Esophagus muscularis mucosa (tissue), 3 donors: Measurements from ENCODE around the gene EGFL8.

Experiments
- CTCF ChIP-seq, 3 experiments: fragments of 200-600 bp in 2 of 3; fragments of 450-650 bp in 1 of 3; sonication (generic) in 2 of 3; IDR thresholded peaks; one replicate each; pipeline ENCODE4 v1.5.1; 2017 to 2019; ENCODE audit warnings: antibody characterized with exemption in 3 of 3, mild to moderate bottlenecking in 2 of 3, moderate library complexity in 1 of 3
- POLR2A ChIP-seq: fragments of 450-650 bp; IDR thresholded peaks from one replicate; pipeline ENCODE4 v1.6.1; 2017; ENCODE audit warnings: antibody characterized with exemption, moderate library complexity, mild to moderate bottlenecking, low read depth
- POLR2AphosphoS5 ChIP-seq, 2 donors: sonication (generic); formaldehyde crosslinking; IDR thresholded peaks; one replicate each; pipeline ENCODE4 v1.6.1; 2017; ENCODE audit warnings: antibody characterized with exemption in 2 of 2

- TF ChIP-seq CTCF (IDR thresholded peaks at IDR 0.05) (no peak), POLR2A (no peak), POLR2AphosphoS5 (IDR thresholded peaks at IDR 0.05) (no peak)
These were observed 10.9 kb downstream of the EGFL8 start for GRCh38 chr6:32175322-32175710.
